Naive thymus-derived CD4-positive, alpha-beta T cell (primary cell): ENCODE measurements around the gene ELL2. TPM values are rescaled to one million over a fixed set of nuclear protein-coding genes. Genes with fewer than 3 reads are reported as not detected.

Source experiments
- ATAC-seq: fragments of 150-1000 bp; cut with Tn5 transposase; 2 replicates; pipeline ENCODE4 v1.10.0; 2021; ENCODE audit warnings: mild to moderate bottlenecking, moderate library complexity
- CTCF ChIA-PET: fragments of 350-600 bp; sonication (Branson Sonifier 250); formaldehyde crosslinking; loops from one replicate; lab custom pipeline; 2021; ENCODE audit warnings: antibody characterized with exemption; lab: Charles Lee
- POLR2A ChIA-PET: fragments of 350-600 bp; sonication (Branson Sonifier 250); formaldehyde crosslinking; loops from one replicate; lab custom pipeline; 2021; ENCODE audit warnings: antibody characterized with exemption, inconsistent platforms; lab: Charles Lee
- DNase-seq, 9 donors: peaks; one replicate each; pipeline versions ENCODE4 v3.0.0 to v3.0.0-alpha.2; 2020 to 2022; ENCODE audit warnings: mixed read lengths in 1 of 9
- H3K27ac ChIP-seq: one replicate; pipeline ENCODE4 v1.7.0; 2013; ENCODE audit warnings: mild to moderate bottlenecking, low read depth, low read length, moderate library complexity
- H3K27me3 ChIP-seq, 2 donors: one replicate each; pipeline ENCODE4 v1.7.0; 2013; ENCODE audit warnings: low read length in 2 of 2, mild to moderate bottlenecking in 2 of 2, moderate library complexity in 2 of 2; ENCODE audit not compliant: control insufficient read depth in 2 of 2, insufficient read depth in 2 of 2
- H3K36me3 ChIP-seq, 3 experiments: 1 replicate in 2 of 3; 2 replicates in 1 of 3; pipeline ENCODE4 v1.7.0; 2013; ENCODE audit warnings: low read length in 3 of 3, mild to moderate bottlenecking in 3 of 3, moderate library complexity in 1 of 3; ENCODE audit not compliant: insufficient read depth in 3 of 3, control insufficient read depth in 2 of 3
- H3K4me1 ChIP-seq, 2 donors: one replicate each; pipeline ENCODE4 v1.7.0; 2013; ENCODE audit warnings: low read length in 2 of 2, mild to moderate bottlenecking in 2 of 2, moderate library complexity in 1 of 2; ENCODE audit not compliant: control insufficient read depth in 2 of 2, insufficient read depth in 2 of 2
- H3K4me3 ChIP-seq: 2 replicates; pipeline ENCODE4 v1.7.0; 2013; ENCODE audit warnings: mild to moderate bottlenecking, low read length
- H3K9me3 ChIP-seq, 3 experiments: 1 replicate in 2 of 3; 2 replicates in 1 of 3; pipeline ENCODE4 v1.7.0; 2013; ENCODE audit warnings: low read length in 3 of 3; ENCODE audit not compliant: control insufficient read depth in 2 of 3
- H3K27ac Mint-ChIP-seq, 9 donors: one replicate each; pipeline ENCODE4 v1.8.0; 2020 to 2022; ENCODE audit warnings: mixed read lengths in 9 of 9, mild to moderate bottlenecking in 8 of 9, moderate library complexity in 5 of 9, inconsistent platforms in 2 of 9
- H3K27me3 Mint-ChIP-seq, 5 donors: one replicate each; pipeline ENCODE4 v1.8.0; 2021 to 2022; ENCODE audit warnings: mixed read lengths in 5 of 5, mild to moderate bottlenecking in 1 of 5
- H3K36me3 Mint-ChIP-seq, 5 donors: one replicate each; pipeline ENCODE4 v1.8.0; 2020 to 2022; ENCODE audit warnings: mixed read lengths in 5 of 5, mild to moderate bottlenecking in 3 of 5, inconsistent platforms in 1 of 5
- H3K4me1 Mint-ChIP-seq, 7 donors: one replicate each; pipeline ENCODE4 v1.8.0; 2020 to 2022; ENCODE audit warnings: mixed read lengths in 7 of 7, mild to moderate bottlenecking in 3 of 7, inconsistent platforms in 1 of 7
- H3K4me3 Mint-ChIP-seq, 10 donors: one replicate each; pipeline ENCODE4 v1.8.0; 2020 to 2022; ENCODE audit warnings: mild to moderate bottlenecking in 10 of 10, mixed read lengths in 10 of 10, moderate library complexity in 6 of 10, inconsistent platforms in 2 of 10
- H3K9me3 Mint-ChIP-seq, 11 donors: one replicate each; pipeline ENCODE4 v1.8.0; 2020 to 2022; ENCODE audit warnings: mixed read lengths in 11 of 11, mild to moderate bottlenecking in 4 of 11, inconsistent platforms in 1 of 11, moderate library complexity in 1 of 11
- intact Hi-C, 2 donors: fragments of 100-400 bp; cut with micrococcal nuclease; formaldehyde crosslinking; loops; one replicate each; pipeline ENCODE4 v1.15.1; 2023
- polyA plus RNA-seq, 2 donors: library from polyadenylated mRNA; unstranded; fragments of 300-500 nt; fragmentation: Illumina TruSeq; gene quantifications; one replicate each; pipeline ENCODE4 v1.2.3, GENCODE V29; 2021
- total RNA-seq, 6 experiments: library from RNA in 5 of 6; stranded (reverse) in 5 of 6; gene quantifications; 1 replicate in 5 of 6; 2 replicates in 1 of 6; pipeline ENCODE4 v1.2.3 and lab custom pipeline; 2021 to 2026

The ELL2 gene
- 10 to 100 TPM; 12.6 to 65.8 (median 41.3) TPM for total RNA-seq
- 1 to 10 TPM; 1.9 to 2.0 TPM for polyA plus RNA-seq
- total RNA-seq (lab: John Stamatoyannopoulos, UW), result 89.8 reads per million, percentile 82 among the genes with 10 or more reads in this experiment

GRCh38 chr5:95961617-95962474 is at the start of gene ELL2:
Gene ELL2 (minus strand): TSS chr5:95961851. CDS start chr5:95961721, 130 bp downstream.
- Histone ChIP-seq H3K27ac (peak within 1 kb of the TSS; percentile 90), H3K9me3 (no peaks in the 10 kb centered on the region), H3K4me3 (peak within 1 kb of the TSS; percentile 73), H3K4me1 (peaks cover 12 to 13% of the 10 kb centered on the region in 2 donors), H3K36me3 (peaks cover 0 to 4% (median 0%) of the 10 kb centered on the region in 3 experiments), H3K27me3 (no peaks in the 10 kb centered on the region)
- intact Hi-C loops, result loop anchor here (1.0 to 10.0 kb wide), 28 partner anchors 69 to 1850 kb away; partner anchors contain the start of genes ARSK (in 2 of the 2), CAST (in 2 of the 2), ERAP1 (in 2 of the 2) and KIAA0825 (in 2 of the 2)
- Mint-ChIP-seq H3K4me1 (peaks cover 30 to 43% (median 34%) of the 10 kb centered on the region in 7 donors), H3K27me3 (peaks cover 0 to 3% (median 0%) of the 10 kb centered on the region in 5 donors), H3K27ac (peak within 1 kb of the TSS; percentile 87 to 99 (median 98)), H3K4me3 (peak within 1 kb of the TSS; percentile 94 to 99 (median 96)), H3K9me3 (no peaks in the 10 kb centered on the region), H3K36me3 (peaks cover 0 to 5% (median 0%) of the 10 kb centered on the region in 5 donors)
- ChIA-PET CTCF (interaction anchor here (0.7 to 1.1 kb wide), 4 partner anchors 39 to 105 kb away, joined by 3 to 4 read pairs (median 4); no protein-coding TSS in a partner anchor), POLR2A (no interaction called here)
- DNase-seq, result peak; percentile 85 to 98 (median 90)
- peak; percentile 93 for ATAC-seq

- no peaks in the 10 kb centered on the region for H3K36me3 Mint-ChIP-seq
- Histone ChIP-seq H3K36me3 (no peaks in the 10 kb centered on the region), H3K27me3 (no peaks in the 10 kb centered on the region), H3K9me3 (no peaks in the 10 kb centered on the region), H3K4me3 (no peak overlapping the region), H3K4me1 (no peaks in the 10 kb centered on the region), H3K27ac (no peak overlapping the region)
- intact Hi-C loops, result no loop called here
- no peak for ATAC-seq
- H3K27ac Mint-ChIP-seq, result no peak overlapping the region
- DNase-seq, result no peak
- POLR2A ChIA-PET, result interaction anchor here (0.6 kb wide), 1 partner anchor 12 kb away, joined by 4 read pairs; no protein-coding TSS in a partner anchor
- H3K9me3 Mint-ChIP-seq, result peaks cover 0 to 8% (median 0%) of the 10 kb centered on the region in 11 donors
- H3K4me3 Mint-ChIP-seq, result no peak overlapping the region
- no peaks in the 10 kb centered on the region for H3K27me3 Mint-ChIP-seq
- no peaks in the 10 kb centered on the region for H3K4me1 Mint-ChIP-seq
- CTCF ChIA-PET, result no interaction called here
Measured at GRCh38 chr5:96008987-96009647, 47.5 kb upstream of the ELL2 start.

- intact Hi-C loops, result no loop called here
- CTCF ChIA-PET, result no interaction called here
- Histone ChIP-seq H3K27me3 (no peaks in the 10 kb centered on the region), H3K4me3 (no peak overlapping the region), H3K9me3 (no peaks in the 10 kb centered on the region), H3K4me1 (no peaks in the 10 kb centered on the region), H3K27ac (no peak overlapping the region), H3K36me3 (no peaks in the 10 kb centered on the region)
- H3K4me3 Mint-ChIP-seq, result no peak overlapping the region
- H3K36me3 Mint-ChIP-seq, result peaks cover 0 to 2% (median 0%) of the 10 kb centered on the region in 5 donors
- no peaks in the 10 kb centered on the region for H3K4me1 Mint-ChIP-seq
- no peak overlapping the region for H3K27ac Mint-ChIP-seq
- DNase-seq (no peak), ATAC-seq (no peak)
- H3K27me3 Mint-ChIP-seq, result no peaks in the 10 kb centered on the region
- POLR2A ChIA-PET, result no interaction called here
- H3K9me3 Mint-ChIP-seq, result peaks cover 0 to 8% (median 0%) of the 10 kb centered on the region in 11 donors
Measured at GRCh38 chr5:96008487-96008886, 46.8 kb upstream of the ELL2 start.

- Mint-ChIP-seq H3K36me3 (peaks cover 0 to 2% (median 0%) of the 10 kb centered on the region in 5 donors), H3K9me3 (peaks cover 0 to 9% (median 0%) of the 10 kb centered on the region in 11 donors), H3K4me3 (no peak overlapping the region), H3K27ac (no peak overlapping the region), H3K27me3 (no peaks in the 10 kb centered on the region), H3K4me1 (no peaks in the 10 kb centered on the region)
- ATAC-seq, result no peak
- no peak for DNase-seq
- POLR2A ChIA-PET, result no interaction called here
- Histone ChIP-seq H3K9me3 (no peaks in the 10 kb centered on the region), H3K4me3 (no peak overlapping the region), H3K36me3 (no peaks in the 10 kb centered on the region), H3K27ac (no peak overlapping the region), H3K27me3 (no peaks in the 10 kb centered on the region), H3K4me1 (no peaks in the 10 kb centered on the region)
- CTCF ChIA-PET, result no interaction called here
- intact Hi-C loops, result no loop called here
Measured at GRCh38 chr5:96007051-96007450, 45.4 kb upstream of the ELL2 start.

GRCh38 chr5:96006291-96006690 is 44.6 kb upstream of the ELL2 start:
- Mint-ChIP-seq H3K27ac (no peak overlapping the region), H3K36me3 (peaks cover 0 to 2% (median 0%) of the 10 kb centered on the region in 5 donors), H3K9me3 (peaks cover 0 to 10% (median 0%) of the 10 kb centered on the region in 11 donors), H3K27me3 (no peaks in the 10 kb centered on the region), H3K4me1 (no peaks in the 10 kb centered on the region), H3K4me3 (no peak overlapping the region)
- ChIA-PET POLR2A (no interaction called here), CTCF (no interaction called here)
- ATAC-seq, result no peak
- Histone ChIP-seq H3K27ac (no peak overlapping the region), H3K36me3 (no peaks in the 10 kb centered on the region), H3K9me3 (no peaks in the 10 kb centered on the region), H3K4me1 (no peaks in the 10 kb centered on the region), H3K4me3 (no peak overlapping the region), H3K27me3 (no peaks in the 10 kb centered on the region)
- no peak for DNase-seq
- intact Hi-C loops, result no loop called here

- no peak overlapping the region for H3K4me3 ChIP-seq
- peaks cover 0 to 2% (median 0%) of the 10 kb centered on the region in 5 donors for H3K36me3 Mint-ChIP-seq
- POLR2A ChIA-PET, result interaction anchor here (0.6 kb wide), 1 partner anchor 10 kb away, joined by 3 read pairs; no protein-coding TSS in a partner anchor
Measured at GRCh38 chr5:96004754-96005153, 43.1 kb upstream of the ELL2 start.

More at GRCh38 chr5:96004754-96005153, 43.1 kb upstream of the ELL2 start:
- intact Hi-C loops, result no loop called here
- CTCF ChIA-PET, result no interaction called here
- H3K27me3 Mint-ChIP-seq, result peaks cover 0 to 10% (median 5%) of the 10 kb centered on the region in 5 donors
- no peaks in the 10 kb centered on the region for H3K4me1 Mint-ChIP-seq
- ATAC-seq (no peak), DNase-seq (no peak)
- no peak overlapping the region for H3K27ac Mint-ChIP-seq
- Histone ChIP-seq H3K27me3 (peaks cover 0 to under 1% of the 10 kb centered on the region in 2 donors), H3K27ac (no peak overlapping the region), H3K36me3 (no peaks in the 10 kb centered on the region), H3K4me1 (no peaks in the 10 kb centered on the region), H3K9me3 (no peaks in the 10 kb centered on the region)
- H3K4me3 Mint-ChIP-seq, result no peak overlapping the region
- H3K9me3 Mint-ChIP-seq, result peaks cover 0 to 10% (median 0%) of the 10 kb centered on the region in 11 donors
